H1 (cell line): ENCODE measurements around the gene ZNF398. TPM values are rescaled to one million over a fixed set of nuclear protein-coding genes. Genes with fewer than 3 reads are reported as not detected.

Experiments used
- CHD7 ChIP-seq: fragments of 300-600 bp; sonication (generic); IDR thresholded peaks from 2 replicates; pipeline ENCODE4 v1.7.1; 2012; ENCODE audit warnings: low read length, moderate library complexity, mild to moderate bottlenecking, inconsistent platforms; ENCODE audit not compliant: insufficient replicate concordance
- EGR1 ChIP-seq: IDR thresholded peaks from 2 replicates; pipeline ENCODE4 v1.6.1; 2011; ENCODE audit warnings: low read depth, low read length, borderline replicate concordance
- KDM4A ChIP-seq: IDR thresholded peaks from one replicate; pipeline ENCODE4 v1.7.1; 2012; ENCODE audit warnings: low read depth, mild to moderate bottlenecking, moderate library complexity, low read length, inconsistent platforms; ENCODE audit not compliant: severe bottlenecking
- NANOG ChIP-seq: IDR thresholded peaks from 2 replicates; pipeline ENCODE4 v1.6.1; 2011; ENCODE audit warnings: low read length, low read depth, mild to moderate bottlenecking, inconsistent platforms; ENCODE audit not compliant: insufficient read depth, poor library complexity, severe bottlenecking
- NRF1 ChIP-seq: IDR thresholded peaks from 2 replicates; pipeline ENCODE4 v1.6.1; 2011; ENCODE audit warnings: mild to moderate bottlenecking, low read depth, low read length, improper control_type of control experiment
- polyA plus RNA-seq, 7 experiments: library from polyadenylated mRNA; depleted of rRNA in 3 of 7; stranded (reverse) in 5 of 7; unstranded in 2 of 7; fragments of >200 nt in 5 of 7; fragments of 200-250 nt in 2 of 7; gene quantifications; 1 replicate in 5 of 7; 2 replicates in 1 of 7; 4 replicates in 1 of 7; pipeline versions ENCODE4 v1.2.1 to v1.2.3, GENCODE V29; 2011 to 2013; ENCODE audit warnings: missing spikeins in 2 of 7, mixed read lengths in 2 of 7
- total RNA-seq: library from RNA; stranded (reverse); fragmentation: NEBNext Ultra II Directional; extraction: Animal tissue kit (Norgen Biotek cat#: 25700); gene quantifications from 2 replicates; pipeline ENCODE4 v1.2.1, GENCODE V29; 2021

ZNF398 gene
- total and polyA plus RNA-seq, 2 of the 8 experiments (the other 6 are each of a cell fraction or from before 2014, with no cell fraction given), result 52.7 to 63.5 TPM

GRCh38 chr7:149210551-149210950, 63.3 kb downstream of the ZNF398 start (continued):
- TF ChIP-seq KDM4A (no peak), EGR1 (no peak), CHD7 (no peak), NANOG (no peak), NRF1 (no peak)
